Measurements from ENCODE around the gene CCDC50.
A peak's percentile ranks its signal among the peaks of the same experiment; 100 is the strongest.

CCDC50 gene

GRCh38 chr3:191328962-191329653, at the start of gene CCDC50:
TSS of gene CCDC50 (plus strand) at chr3:191329394. CDS start at chr3:191329675, 281 bp downstream.
- peak; percentile 46 for DNase-seq

GRCh38 chr3:191280111-191280510, 49.1 kb upstream of the CCDC50 start:
- DNase-seq: no peak

GRCh38 chr3:191280882-191281281, 48.3 kb upstream of the CCDC50 start:
- no peak for DNase-seq

GRCh38 chr3:191282251-191283185, 46.7 kb upstream of the CCDC50 start:
- no peak for DNase-seq

- no peak for DNase-seq
Measured at GRCh38 chr3:191283400-191283799, 45.8 kb upstream of the CCDC50 start.

- DNase-seq: no peak
Measured at GRCh38 chr3:191290311-191291025, 38.7 kb upstream of the CCDC50 start.

GRCh38 chr3:191292243-191293015, 36.8 kb upstream of the CCDC50 start:
- no peak for DNase-seq

- no peak for DNase-seq
Measured at GRCh38 chr3:191294291-191294690, 34.9 kb upstream of the CCDC50 start.

- peak; percentile 3 for DNase-seq
Measured at GRCh38 chr3:191296041-191296541, 33.1 kb upstream of the CCDC50 start.

- DNase-seq: no peak
Measured at GRCh38 chr3:191298846-191299245, 30.3 kb upstream of the CCDC50 start.

GRCh38 chr3:191300422-191300821, 28.8 kb upstream of the CCDC50 start:
- no peak for DNase-seq

- no peak for DNase-seq
Measured at GRCh38 chr3:191301017-191301416, 28.2 kb upstream of the CCDC50 start.

GRCh38 chr3:191301782-191302411, 27.3 kb upstream of the CCDC50 start:
- no peak for DNase-seq

- no peak for DNase-seq
Measured at GRCh38 chr3:191302451-191302850, 26.7 kb upstream of the CCDC50 start.

GRCh38 chr3:191303596-191303995, 25.6 kb upstream of the CCDC50 start:
- no peak for DNase-seq

GRCh38 chr3:191306428-191306827, 22.8 kb upstream of the CCDC50 start:
- DNase-seq: no peak

- DNase-seq: no peak
Measured at GRCh38 chr3:191307341-191307740, 21.9 kb upstream of the CCDC50 start.

- no peak for DNase-seq
Measured at GRCh38 chr3:191313296-191313695, 15.9 kb upstream of the CCDC50 start.

GRCh38 chr3:191314109-191314728, 15.0 kb upstream of the CCDC50 start:
- DNase-seq: no peak

- no peak for DNase-seq
Measured at GRCh38 chr3:191316876-191317603, 12.2 kb upstream of the CCDC50 start.

GRCh38 chr3:191320316-191320715, 8.9 kb upstream of the CCDC50 start:
- no peak for DNase-seq

Measured in NCI-H2171 treated with DMSO at 0.1 percent for 48 hours (cell line).